HUES64 (cell line): ENCODE results near the gene RSPRY1.

ENCODE experiments used
- H3K27ac ChIP-seq: 2 replicates; pipeline ENCODE4 v1.7.0; 2013; ENCODE audit warnings: low read depth, low read length, inconsistent platforms
- H3K27me3 ChIP-seq: 2 replicates; pipeline ENCODE4 v1.6.1; 2013; ENCODE audit warnings: mild to moderate bottlenecking, low read length; ENCODE audit not compliant: insufficient read depth
- H3K36me3 ChIP-seq: 2 replicates; pipeline ENCODE4 v1.6.1; 2013; ENCODE audit warnings: mild to moderate bottlenecking, low read length; ENCODE audit not compliant: insufficient read depth
- H3K4me1 ChIP-seq: 2 replicates; pipeline ENCODE4 v1.6.1; 2013; ENCODE audit warnings: mild to moderate bottlenecking, low read length, moderate library complexity; ENCODE audit not compliant: insufficient read depth
- H3K4me3 ChIP-seq: 2 replicates; pipeline ENCODE4 v1.5.1; 2013; ENCODE audit warnings: mild to moderate bottlenecking, low read length, moderate library complexity
- H3K9ac ChIP-seq: 2 replicates; pipeline ENCODE4 v1.6.1; 2013; ENCODE audit warnings: mild to moderate bottlenecking, low read depth, low read length
- H3K9me3 ChIP-seq: 2 replicates; pipeline ENCODE4 v1.6.1; 2013; ENCODE audit warnings: low read depth, low read length; ENCODE audit not compliant: insufficient read depth
- WGBS: fragments of 150-250, 120-280 bp; methylation state at CpG from one replicate; pipeline ENCODE4 v1.1.7; 2013; ENCODE audit warnings: missing lambda C conversion rate; 5-methylcytosine and 5-hydroxymethylcytosine counted together

RSPRY1 gene

DNA sequence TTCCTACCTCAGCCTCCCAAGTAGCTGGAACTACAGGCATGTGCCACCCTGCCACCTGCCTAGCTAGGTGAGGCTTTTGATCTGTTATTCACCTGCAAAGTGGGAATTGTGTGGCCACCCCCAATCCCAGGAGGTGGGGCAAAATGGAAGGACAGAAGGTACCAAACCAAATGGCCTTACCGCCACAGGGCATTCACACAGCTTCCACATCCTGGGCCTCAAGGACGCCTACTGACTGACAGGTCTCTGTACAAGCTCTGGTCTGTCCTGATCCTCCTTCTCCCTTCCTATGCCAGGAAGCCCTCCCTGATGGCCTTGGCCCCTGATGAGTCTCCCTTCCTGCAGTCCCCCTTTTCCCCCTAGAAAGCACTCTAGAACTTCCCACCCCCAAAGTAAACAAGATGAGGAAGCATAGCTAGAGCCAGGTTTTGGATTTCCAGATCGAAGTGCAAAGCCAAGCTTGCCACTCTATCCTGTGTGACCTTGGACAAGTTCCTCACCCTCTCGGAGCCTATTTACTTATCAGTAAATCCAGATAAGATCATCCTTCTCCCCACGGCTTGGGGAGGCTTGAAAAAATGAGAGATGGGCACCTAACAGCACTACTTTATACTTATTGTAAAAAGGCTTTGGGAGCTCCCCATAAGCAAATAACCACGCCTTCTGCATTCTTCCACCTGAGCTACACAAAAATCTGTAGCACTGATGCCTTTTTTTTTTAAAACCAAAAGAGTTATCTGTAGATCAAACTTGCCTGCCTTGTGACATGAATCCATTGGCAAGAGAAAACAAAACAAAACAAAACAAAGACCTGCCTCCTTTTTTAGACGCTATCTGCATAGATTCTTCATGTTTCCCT lies 93.9 kb downstream of the RSPRY1 start:
- peaks cover 2% of the 10 kb centered on the region; the same call in 1 of the 2 replicates for H3K4me1 ChIP-seq
- H3K27ac ChIP-seq: no peak overlapping the region

DNA sequence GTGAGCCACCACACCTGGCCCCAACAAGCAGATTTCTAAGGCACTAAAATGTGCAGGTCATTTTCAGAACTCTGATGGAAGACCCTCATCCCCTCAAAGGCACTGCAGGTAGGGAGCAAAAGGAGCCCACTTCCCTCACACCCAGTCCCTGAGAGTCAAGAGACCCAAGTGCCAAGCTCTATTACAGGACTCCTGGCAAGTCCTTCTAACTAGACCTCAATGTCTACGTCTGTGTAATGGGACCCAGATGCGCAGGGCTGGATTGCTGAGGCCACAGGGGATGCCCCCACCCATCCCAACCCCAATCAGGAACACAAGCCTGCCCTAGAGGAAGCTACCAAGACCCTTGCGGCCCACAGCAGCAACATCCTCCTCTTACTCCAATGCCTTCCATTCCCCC lies 95.7 kb downstream of the RSPRY1 start:
- H3K9me3 ChIP-seq: no peaks in the 10 kb centered on the region
- no peak overlapping the region for H3K9ac ChIP-seq
- H3K36me3 ChIP-seq: no peaks in the 10 kb centered on the region
- 94% methylated on average over 3 of the region's 3 CpGs for WGBS
- H3K27me3 ChIP-seq: peaks cover 38% of the 10 kb centered on the region
- H3K4me1 ChIP-seq: no peaks in the 10 kb centered on the region
- no peak overlapping the region for H3K27ac ChIP-seq
- H3K4me3 ChIP-seq: no peak overlapping the region

More for the DNA sequence above, 93.9 kb downstream of the RSPRY1 start:
- Histone ChIP-seq H3K27me3 (peaks cover 30% of the 10 kb centered on the region), H3K9me3 (no peaks in the 10 kb centered on the region), H3K9ac (no peak overlapping the region), H3K36me3 (no peaks in the 10 kb centered on the region), H3K4me3 (no peak overlapping the region)
- 85% methylated on average over 6 of the region's 7 CpGs for WGBS

GRCh38 chr16:57282510-57283213 lies 96.5 kb downstream of the RSPRY1 start:
- Histone ChIP-seq H3K27me3 (peaks cover 38% of the 10 kb centered on the region), H3K4me3 (no peak overlapping the region), H3K9me3 (no peaks in the 10 kb centered on the region), H3K36me3 (no peaks in the 10 kb centered on the region), H3K27ac (no peak overlapping the region), H3K9ac (no peak overlapping the region), H3K4me1 (no peaks in the 10 kb centered on the region)
- WGBS: 92% methylated on average over 8 of the region's 8 CpGs

DNA sequence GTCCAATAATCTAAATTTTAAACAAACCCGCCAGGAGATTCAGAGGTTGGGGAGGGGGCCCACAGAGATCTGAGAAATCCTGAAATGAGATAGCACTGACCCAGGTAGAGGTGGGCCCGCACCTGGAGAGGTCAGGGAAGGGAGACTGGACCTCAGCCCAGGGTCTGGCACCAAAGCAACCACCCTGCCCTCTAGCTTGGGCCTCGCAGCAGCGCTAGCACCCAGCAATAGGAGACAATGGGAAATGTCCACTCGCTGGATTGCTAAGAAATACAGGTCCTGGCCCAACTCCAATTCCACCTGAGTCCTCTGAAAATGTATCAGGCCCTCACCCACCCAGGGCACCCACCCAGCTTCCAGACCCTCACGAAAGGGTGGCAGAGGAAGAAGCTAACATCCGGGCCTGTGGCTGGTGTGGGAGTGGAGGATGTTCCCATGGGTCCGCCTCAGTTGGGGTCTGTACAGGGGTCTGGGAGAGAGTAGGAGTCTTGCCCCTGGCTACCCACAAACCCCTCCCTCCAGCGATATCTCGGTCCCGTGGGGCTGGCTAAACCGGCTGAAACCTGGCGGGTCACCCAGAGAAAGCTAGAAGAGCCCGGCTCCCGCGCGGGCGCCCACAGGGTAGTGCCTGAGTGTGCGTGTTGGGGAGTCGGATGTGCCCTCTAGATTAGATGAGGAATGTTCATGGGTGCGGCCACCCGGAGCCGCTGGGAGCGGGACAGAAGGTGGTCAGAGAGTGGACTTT lies 97.3 kb downstream of the RSPRY1 start:
- H3K4me3 ChIP-seq: peak overlapping the region; percentile 74
- H3K27ac ChIP-seq: no peak overlapping the region
- H3K9ac ChIP-seq: no peak overlapping the region

DNA sequence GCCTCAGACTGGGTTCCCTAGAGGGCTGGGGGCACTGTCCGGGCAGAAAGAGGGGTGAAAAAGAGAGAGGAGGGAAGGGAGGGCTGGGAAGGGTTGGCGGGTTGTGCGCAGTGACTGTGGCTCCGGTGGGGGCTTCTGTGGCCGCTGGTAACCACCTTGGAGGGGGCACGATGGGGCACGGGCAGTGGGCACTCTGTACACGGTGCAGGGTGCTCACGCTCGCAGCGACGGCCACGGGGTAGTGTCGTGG lies 97.8 kb downstream of the RSPRY1 start:
- Histone ChIP-seq H3K4me3 (peak overlapping the region; percentile 74), H3K27ac (no peak overlapping the region), H3K36me3 (no peaks in the 10 kb centered on the region), H3K27me3 (peaks cover 38% of the 10 kb centered on the region), H3K4me1 (no peaks in the 10 kb centered on the region), H3K9ac (peak overlapping the region; percentile 61; the same call in 1 of the 2 replicates), H3K9me3 (no peaks in the 10 kb centered on the region)
- WGBS: 18% methylated on average over 14 of the region's 14 CpGs

More for the DNA sequence above, 97.3 kb downstream of the RSPRY1 start:
- no peaks in the 10 kb centered on the region for H3K9me3 ChIP-seq
- H3K4me1 ChIP-seq: no peaks in the 10 kb centered on the region
- WGBS: 77% methylated on average over 24 of the region's 24 CpGs
- H3K36me3 ChIP-seq: no peaks in the 10 kb centered on the region
- peaks cover 38% of the 10 kb centered on the region for H3K27me3 ChIP-seq

DNA sequence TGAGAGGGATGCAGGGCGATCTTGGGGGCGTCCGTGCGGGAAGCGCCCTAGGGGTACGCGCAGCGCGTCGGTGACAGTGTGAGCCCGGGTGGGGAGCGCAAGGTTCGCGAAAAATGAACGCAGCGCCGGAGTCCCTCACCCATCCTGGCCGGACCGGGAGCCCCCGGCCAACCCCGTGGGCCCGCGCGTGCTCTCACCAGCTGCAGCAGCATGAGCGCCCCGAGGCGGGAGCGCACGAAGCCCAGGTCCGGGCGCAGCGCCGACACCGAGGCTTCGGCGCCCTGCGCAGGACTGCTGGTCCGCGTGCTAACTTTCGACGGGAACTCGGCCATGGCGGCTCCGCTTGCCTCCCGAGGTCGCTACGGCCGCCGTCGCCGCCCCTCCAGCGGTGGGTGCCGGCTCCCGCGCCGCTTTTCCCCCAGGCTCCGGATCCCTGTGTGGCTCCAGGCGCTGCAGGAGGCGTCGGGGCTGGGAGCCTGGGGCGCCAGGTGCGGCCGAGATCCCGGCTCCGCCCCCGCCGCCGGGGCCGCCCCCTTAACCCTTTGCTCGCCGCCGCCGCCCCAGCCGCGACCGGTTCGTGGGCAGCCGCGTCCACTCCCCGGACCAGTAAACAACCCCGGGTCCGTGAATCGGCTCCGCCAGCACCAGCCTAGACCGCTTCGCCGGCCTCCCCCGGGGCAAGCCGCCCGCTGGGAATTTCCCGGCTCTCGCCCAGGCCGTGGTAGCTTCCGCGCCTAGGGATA lies 98.3 kb downstream of the RSPRY1 start, which contains the start of gene PLLP:
Gene PLLP, minus strand, starts transcription at position 464 of the 743 bp plus-strand sequence. Its CDS starts 132 bp downstream, at position 332.
- no peak within 1 kb of the TSS for H3K27ac ChIP-seq
- WGBS: 1% methylated on average over 95 of the region's 95 CpGs
- H3K4me3 ChIP-seq: peak within 1 kb of the TSS; percentile 74
- no peaks in the 10 kb centered on the region for H3K4me1 ChIP-seq
- H3K9ac ChIP-seq: peak within 1 kb of the TSS; percentile 61; the same call in 1 of the 2 replicates
- H3K9me3 ChIP-seq: no peaks in the 10 kb centered on the region
- no peaks in the 10 kb centered on the region for H3K36me3 ChIP-seq
- peaks cover 38% of the 10 kb centered on the region for H3K27me3 ChIP-seq

DNA sequence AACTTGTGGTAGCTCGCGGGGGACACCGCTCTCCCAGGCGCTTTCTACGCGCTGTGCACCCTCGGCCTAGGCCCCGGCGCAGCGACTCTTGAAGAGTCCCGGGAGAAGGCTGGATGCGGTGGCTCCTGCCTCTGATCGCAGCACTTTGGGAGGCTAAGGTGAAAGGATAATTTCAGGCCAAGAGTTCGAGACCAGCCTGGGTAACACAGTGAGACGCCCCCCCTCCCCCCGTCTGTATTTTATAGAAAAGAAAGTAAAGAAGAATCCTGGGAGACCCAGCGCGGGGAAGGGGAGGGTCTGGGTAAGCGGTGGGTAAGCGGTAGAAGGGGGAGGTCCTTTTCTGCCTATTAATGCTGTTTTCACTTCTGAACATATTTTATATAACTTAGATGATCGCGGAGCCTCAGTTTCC lies 98.8 kb downstream of the RSPRY1 start:
- Histone ChIP-seq H3K27ac (no peak overlapping the region), H3K27me3 (peaks cover 38% of the 10 kb centered on the region), H3K9ac (peak overlapping the region; percentile 31; the same call in 1 of the 2 replicates), H3K4me3 (peak overlapping the region; percentile 74), H3K36me3 (no peaks in the 10 kb centered on the region), H3K9me3 (no peaks in the 10 kb centered on the region), H3K4me1 (no peaks in the 10 kb centered on the region; the same call in 1 of the 2 replicates)
- 13% methylated on average over 20 of the region's 22 CpGs for WGBS

DNA sequence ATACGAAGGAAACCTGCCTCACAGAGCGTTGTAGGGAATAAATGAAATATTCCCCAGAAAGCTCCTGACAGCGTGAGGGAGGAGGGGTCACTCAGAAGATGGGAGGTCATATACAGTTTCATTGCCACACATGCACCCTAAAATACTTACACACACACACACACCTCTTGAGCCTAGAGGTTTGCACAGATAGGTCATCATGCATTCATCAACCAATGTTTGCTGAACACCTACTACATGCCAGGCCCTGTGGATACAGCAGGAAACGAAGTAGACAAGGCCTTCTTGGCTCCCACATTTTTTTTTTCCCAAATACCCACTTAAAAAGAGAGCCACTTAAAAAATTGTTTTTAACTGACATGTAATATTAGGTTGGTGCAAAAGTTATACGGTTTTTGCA lies 99.2 kb downstream of the RSPRY1 start:
- Histone ChIP-seq H3K9me3 (no peaks in the 10 kb centered on the region), H3K36me3 (no peaks in the 10 kb centered on the region), H3K27me3 (peaks cover 38% of the 10 kb centered on the region), H3K9ac (no peak overlapping the region), H3K4me1 (no peaks in the 10 kb centered on the region; the same call in 1 of the 2 replicates), H3K4me3 (peak overlapping the region; percentile 74), H3K27ac (no peak overlapping the region)
- 82% methylated on average over 5 of the region's 5 CpGs for WGBS

GRCh38 chr16:57289391-57290257 lies 103.5 kb downstream of the RSPRY1 start:
- Histone ChIP-seq H3K9me3 (no peaks in the 10 kb centered on the region), H3K27me3 (peaks cover 12% of the 10 kb centered on the region), H3K36me3 (no peaks in the 10 kb centered on the region), H3K4me3 (no peak overlapping the region), H3K4me1 (no peaks in the 10 kb centered on the region; the same call in 1 of the 2 replicates), H3K9ac (no peak overlapping the region), H3K27ac (no peak overlapping the region)
- WGBS: 71% methylated on average over 14 of the region's 14 CpGs
